Thoracic aorta endothelial cell (primary cell): ENCODE results near the gene PINK1. TPM values are rescaled to one million over a fixed set of nuclear protein-coding genes. Genes with fewer than 3 reads are reported as not detected.

Experiments used
- total RNA-seq: library from RNA; depleted of rRNA; stranded (reverse); fragments of >200 nt; gene quantifications from 2 replicates; pipeline ENCODE4 v1.2.3, GENCODE V29; 2012

Gene PINK1
- total RNA-seq: 24.1 and 24.7 TPM in 2 replicates

GRCh38 chr1:20633190-20634064 is at the start of gene PINK1:
Gene PINK1 (plus strand): TSS chr1:20633458. CDS start chr1:20633549, 91 bp downstream.

GRCh38 chr1:20588634-20589225 is 44.5 kb upstream of the PINK1 start, which contains the start of gene CDA:
Gene CDA (plus strand): TSS chr1:20589097. CDS start chr1:20589130, 33 bp downstream.

GRCh38 chr1:20661207-20662109 is 28.2 kb downstream of the PINK1 start, which contains the start of gene DDOST:
Gene DDOST (minus strand): TSS chr1:20661369. CDS start chr1:20661350, 19 bp downstream.

Other genes starting within 250 kb of the PINK1 start
- 9.3 and 17.8 TPM in 2 replicates for gene CAMK2N1, start 147.2 kb upstream of the PINK1 start, total RNA-seq
- gene MUL1, start 125.3 kb upstream of the PINK1 start, total RNA-seq: 25.8 and 27.8 TPM in 2 replicates
- not detected in 2 replicates for gene FAM43B, start 80.9 kb upstream of the PINK1 start, total RNA-seq
- 1.5 and 2.0 TPM in 2 replicates for gene CDA, start 44.4 kb upstream of the PINK1 start, total RNA-seq
- gene DDOST, start 27.9 kb downstream of the PINK1 start, total RNA-seq: 200 and 227 TPM in 2 replicates
- 0.13 and 0.86 TPM in 2 replicates for gene KIF17, start 84.5 kb downstream of the PINK1 start, total RNA-seq
- 0.80 and 2.8 TPM in 2 replicates for gene SH2D5, start 99.2 kb downstream of the PINK1 start, total RNA-seq
- gene HP1BP3, start 153.8 kb downstream of the PINK1 start, total RNA-seq: 310 and 329 TPM in 2 replicates